ENCODE measurements around the gene TIE1.

GRCh38 chr1:43313771-43314170 lies 13.0 kb downstream of the TIE1 start:
- no peak for TF ChIP-seq CTCF (IDR thresholded peaks at IDR 0.05)
- no peak for TF ChIP-seq POLR2A (IDR thresholded peaks at IDR 0.05)

Data from gastroesophageal sphincter (tissue), 3 donors.